ENCODE results near the gene SMG1.
"Not testable (repeated sequence)": the region's sequence is repeated elsewhere in the genome, so short reads cannot be mapped to it uniquely, and the experiment has no call there.

Gene SMG1

GRCh38 chr16:18932243-18932987 is 6.2 kb upstream of the SMG1 start:
- DNase-seq: no peak

DNA sequence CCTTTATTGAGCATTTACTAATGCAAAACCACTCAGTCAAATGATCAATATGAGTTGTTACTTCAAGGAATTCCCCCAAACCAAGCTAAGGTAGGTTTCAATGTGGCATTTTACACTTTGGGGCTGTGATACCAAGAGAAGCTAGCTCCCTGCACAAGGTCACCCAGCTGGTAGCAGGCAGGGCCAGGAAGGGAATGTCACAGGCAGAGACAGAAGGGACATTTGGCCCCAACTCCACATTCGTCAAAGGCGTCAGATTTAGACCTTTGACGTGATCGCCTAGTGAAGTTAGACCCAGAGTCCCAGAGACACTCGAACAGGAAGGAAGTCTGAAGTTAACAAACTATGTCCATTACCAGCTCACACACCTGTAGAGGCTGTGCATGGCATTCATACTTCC is 5.5 kb upstream of the SMG1 start:
- no peak for DNase-seq

GRCh38 chr16:18930095-18930494 is 3.9 kb upstream of the SMG1 start:
- not testable (repeated sequence) for DNase-seq

- DNase-seq: not testable (repeated sequence)
Measured at GRCh38 chr16:18928073-18928472, 1.9 kb upstream of the SMG1 start.

DNA sequence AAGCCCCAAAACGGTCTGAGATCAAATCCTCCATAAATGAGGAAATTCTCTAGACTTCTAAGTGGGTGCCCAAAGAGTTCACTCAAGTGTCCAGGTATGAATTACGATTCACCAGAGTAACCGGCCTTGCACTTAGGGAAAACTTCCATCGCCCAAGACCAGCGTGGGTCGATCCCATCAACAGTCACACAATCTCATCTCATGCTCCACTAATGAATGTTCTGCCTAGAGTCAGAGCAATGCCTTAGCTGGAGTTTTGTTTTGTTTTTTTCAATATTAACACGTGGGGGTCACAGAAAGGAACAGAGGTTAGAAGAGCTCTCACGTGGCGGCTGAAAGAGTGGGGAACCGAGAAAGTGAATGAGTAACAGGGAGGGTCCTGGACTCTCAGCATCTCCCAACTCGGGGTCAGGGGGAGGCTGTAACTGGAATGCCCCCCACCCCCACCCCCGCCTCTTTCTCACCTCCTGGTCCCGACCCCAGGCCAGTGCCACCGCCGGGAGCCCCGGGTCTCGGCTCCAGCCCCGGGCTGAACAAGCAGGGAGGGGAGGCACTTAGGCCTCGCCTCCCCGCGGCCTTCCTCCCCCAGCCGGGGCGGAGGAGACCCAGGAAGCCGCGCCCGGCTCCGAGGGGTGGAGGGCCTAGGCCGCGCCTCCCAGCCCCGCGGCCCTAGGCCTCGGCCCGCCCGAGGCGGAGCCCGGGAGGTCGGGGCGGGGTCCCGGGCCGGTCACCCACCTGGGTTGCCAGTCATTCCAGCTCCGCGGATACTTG is 808 bp downstream of the SMG1 start:
- DNase-seq: peak; percentile 57

DNA sequence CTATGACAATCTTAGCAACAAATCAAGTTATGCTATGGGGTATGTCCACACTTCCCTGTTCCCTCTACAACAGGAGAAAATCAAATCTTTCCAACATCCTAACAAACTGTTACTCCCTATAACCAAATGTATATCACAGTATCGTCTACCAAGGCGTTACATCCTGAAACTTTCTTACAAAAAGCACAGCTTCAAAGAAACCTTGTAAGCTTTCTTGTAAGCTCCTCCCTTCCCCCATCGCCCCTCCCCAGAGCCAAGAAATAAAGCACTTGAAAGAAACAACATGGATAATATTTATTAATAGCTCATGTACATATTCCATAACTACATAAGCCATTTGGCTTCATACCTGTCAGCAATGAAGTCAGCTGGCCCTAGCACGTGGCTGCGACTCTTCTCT is 2.3 kb downstream of the SMG1 start:
- DNase-seq: not testable (repeated sequence)

GRCh38 chr16:18923124-18923523 is 3.1 kb downstream of the SMG1 start:
- not testable (repeated sequence) for DNase-seq

GRCh38 chr16:18909585-18909984 is 16.6 kb downstream of the SMG1 start:
- DNase-seq: not testable (repeated sequence)

GRCh38 chr16:18908716-18909115 is 17.5 kb downstream of the SMG1 start:
- not testable (repeated sequence) for DNase-seq

- DNase-seq: not testable (repeated sequence)
Measured at GRCh38 chr16:18902778-18903177, 23.4 kb downstream of the SMG1 start.

GRCh38 chr16:18902044-18902443 is 24.2 kb downstream of the SMG1 start:
- DNase-seq: not testable (repeated sequence)

DNA sequence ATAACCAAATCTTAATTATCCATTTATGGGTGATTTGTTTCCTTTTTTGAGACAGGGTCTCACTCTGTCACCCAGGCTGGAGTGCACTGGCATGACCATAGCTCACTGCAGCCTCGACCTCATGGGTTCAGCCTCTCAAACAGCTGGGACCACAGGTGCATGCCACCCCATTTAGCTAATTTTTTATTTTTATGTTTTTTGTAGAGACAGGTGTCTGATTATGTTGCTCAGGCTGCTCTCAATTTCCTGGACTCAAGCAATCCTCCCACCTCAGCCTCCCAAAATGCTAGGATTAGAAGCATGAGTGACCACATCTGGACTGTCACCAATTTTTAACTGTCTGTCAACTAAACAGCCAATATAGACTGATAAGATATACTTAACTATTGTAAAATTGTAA is 25.0 kb downstream of the SMG1 start:
- DNase-seq: not testable (repeated sequence)

GRCh38 chr16:18884456-18884855 is 41.8 kb downstream of the SMG1 start:
- DNase-seq: not testable (repeated sequence)

- not testable (repeated sequence) for DNase-seq
Measured at GRCh38 chr16:18877734-18878133, 48.5 kb downstream of the SMG1 start.

- not testable (repeated sequence) for DNase-seq
Measured at GRCh38 chr16:18877259-18877658, 48.9 kb downstream of the SMG1 start.

DNA sequence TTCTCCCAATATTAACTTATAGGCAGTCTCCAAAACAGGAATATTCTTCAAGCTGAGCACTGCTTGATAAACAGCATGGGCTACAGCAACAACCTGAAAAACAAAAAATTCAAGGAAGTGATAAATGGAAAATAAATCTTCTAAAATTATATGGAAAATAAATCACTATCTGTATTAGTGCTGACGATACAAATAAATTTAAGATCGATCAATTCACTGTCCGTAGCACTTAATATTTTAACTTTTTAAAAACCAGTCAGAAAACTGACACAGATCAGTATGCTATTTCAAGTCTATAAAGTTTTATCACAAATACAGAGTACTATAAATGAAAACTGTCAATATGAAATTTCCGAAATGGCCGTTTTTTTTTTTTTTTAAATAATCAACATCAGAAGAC is 49.9 kb downstream of the SMG1 start:
- not testable (repeated sequence) for DNase-seq

GRCh38 chr16:18869043-18869771 is 57.0 kb downstream of the SMG1 start:
- DNase-seq: not testable (repeated sequence)

DNA sequence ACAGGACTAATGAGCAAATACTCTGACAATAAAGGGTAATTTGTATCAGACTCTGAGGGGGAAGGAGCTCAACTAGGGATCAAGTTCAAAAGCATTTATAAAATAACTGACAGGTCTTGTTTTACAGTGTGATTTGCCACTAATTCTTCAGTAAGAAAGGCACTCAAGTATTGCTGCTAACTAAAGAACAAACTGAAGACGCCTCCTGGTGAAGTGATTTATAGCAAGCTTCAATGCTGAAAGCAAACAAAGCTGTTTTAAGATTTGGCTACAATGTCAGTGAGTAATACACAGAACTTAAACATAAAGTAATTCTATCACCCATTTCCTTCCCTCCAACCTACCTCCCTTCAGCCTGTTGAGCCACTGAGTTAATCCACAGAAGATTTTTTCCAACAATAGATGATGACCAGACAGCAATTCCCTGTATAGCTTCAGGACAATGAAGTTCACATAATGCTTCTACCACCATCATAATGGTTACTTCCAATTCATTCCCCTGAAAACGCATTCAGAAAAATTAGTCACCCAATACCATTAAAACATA is 59.9 kb downstream of the SMG1 start:
- DNase-seq: not testable (repeated sequence)

- DNase-seq: not testable (repeated sequence)
Measured at GRCh38 chr16:18862891-18863290, 63.3 kb downstream of the SMG1 start.

- DNase-seq: no peak
Measured at GRCh38 chr16:18855196-18855595, 71.0 kb downstream of the SMG1 start.

- no peak for DNase-seq
Measured at GRCh38 chr16:18853694-18854093, 72.5 kb downstream of the SMG1 start.

- no peak for DNase-seq
Measured at GRCh38 chr16:18852647-18853046, 73.6 kb downstream of the SMG1 start.

DNA sequence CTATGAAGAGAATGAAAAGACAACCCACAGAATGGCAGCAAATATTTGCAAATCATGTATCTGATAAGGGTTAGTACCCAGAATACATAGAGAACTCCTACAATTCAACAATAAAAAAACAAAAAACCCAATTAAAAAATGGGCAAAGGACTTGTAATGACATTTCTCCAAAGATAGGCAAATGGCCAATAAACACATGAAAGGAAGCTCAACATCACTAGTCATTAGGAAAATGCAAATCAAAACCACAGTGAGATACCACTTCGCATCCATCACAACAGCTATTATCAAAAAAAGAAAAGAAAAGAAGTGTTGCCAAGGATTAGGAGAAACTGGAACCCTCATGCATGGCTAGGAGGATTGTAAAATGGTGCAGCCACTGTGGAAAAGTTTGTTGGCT is 79.8 kb downstream of the SMG1 start:
- DNase-seq: no peak

Data from activated gamma-delta T cell (primary cell).